ENCODE results near the gene SEMA3A. TPM values are rescaled to one million over a fixed set of nuclear protein-coding genes. Genes with fewer than 3 reads are reported as not detected.
A peak's percentile ranks its signal among the peaks of the same experiment; 100 is the strongest.

SEMA3A gene
- total RNA-seq, 1 donor from 2014 or later = 7.7 TPM

DNA sequence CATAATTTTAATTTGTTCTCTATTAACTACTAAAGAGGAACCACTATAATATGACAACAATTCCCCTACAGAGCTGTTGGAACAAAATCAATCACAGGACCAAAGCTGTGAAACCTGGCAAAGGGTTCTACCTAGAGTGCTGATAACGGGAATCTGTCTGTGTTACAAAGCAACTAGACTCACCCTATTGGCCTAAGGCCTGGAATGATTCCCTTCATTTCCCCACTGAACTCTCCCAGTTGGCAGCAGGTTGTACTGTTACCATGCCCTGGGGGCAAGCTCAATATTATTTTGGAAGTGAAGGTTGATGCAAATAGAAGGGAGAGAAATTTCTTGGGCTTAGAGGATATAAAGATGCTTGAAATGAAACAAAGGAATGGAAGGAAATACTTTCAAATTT lies 81.8 kb downstream of the SEMA3A start:
- DNase-seq (ENCODE audit: low read depth) = no peak

- no peak for DNase-seq (ENCODE audit: low read depth)
Observed at GRCh38 chr7:84111842-84112241, 82.7 kb downstream of the SEMA3A start.

DNA sequence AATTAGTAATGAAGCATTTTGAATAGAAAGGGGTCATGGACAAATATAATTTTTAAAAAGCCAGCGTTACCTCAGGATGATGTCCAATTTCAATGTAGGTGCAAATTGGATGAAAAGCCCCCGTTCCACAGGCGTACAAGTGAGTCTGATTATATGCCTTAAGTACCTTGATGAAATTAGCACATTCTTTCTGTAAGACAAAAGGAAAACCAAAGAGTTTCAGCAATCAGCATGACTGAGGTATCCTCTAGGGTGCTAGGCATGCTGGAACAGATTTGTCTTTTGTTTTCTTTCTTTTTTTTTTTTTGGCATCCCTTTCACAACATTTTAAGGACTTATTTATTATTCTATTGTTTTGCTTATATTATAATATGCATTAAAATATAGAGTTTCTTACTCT lies 84.2 kb downstream of the SEMA3A start:
- no peak for DNase-seq (ENCODE audit: low read depth)

DNA sequence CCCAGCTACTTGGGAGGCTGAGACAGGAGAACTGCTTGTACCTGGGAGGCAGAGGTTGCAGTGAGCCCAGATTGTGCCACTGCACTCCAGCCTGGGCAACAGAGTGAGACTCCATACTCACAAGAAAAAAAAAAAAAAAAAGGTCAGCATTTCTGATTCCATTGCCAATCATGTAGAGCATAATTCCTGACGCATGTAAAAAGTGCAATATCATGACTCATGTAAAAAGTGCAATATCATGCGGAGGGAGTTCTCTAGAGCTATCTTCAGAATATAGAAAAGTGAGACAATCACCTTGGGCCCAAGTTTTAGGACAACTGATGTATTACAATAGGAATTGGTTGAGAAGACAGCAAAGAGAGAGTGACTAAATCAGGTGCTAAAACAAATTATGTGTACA lies 85.8 kb downstream of the SEMA3A start:
- no peak for DNase-seq (ENCODE audit: low read depth)

- DNase-seq (ENCODE audit: low read depth) = no peak
Observed at GRCh38 chr7:84108119-84108518, 86.5 kb downstream of the SEMA3A start.

DNA sequence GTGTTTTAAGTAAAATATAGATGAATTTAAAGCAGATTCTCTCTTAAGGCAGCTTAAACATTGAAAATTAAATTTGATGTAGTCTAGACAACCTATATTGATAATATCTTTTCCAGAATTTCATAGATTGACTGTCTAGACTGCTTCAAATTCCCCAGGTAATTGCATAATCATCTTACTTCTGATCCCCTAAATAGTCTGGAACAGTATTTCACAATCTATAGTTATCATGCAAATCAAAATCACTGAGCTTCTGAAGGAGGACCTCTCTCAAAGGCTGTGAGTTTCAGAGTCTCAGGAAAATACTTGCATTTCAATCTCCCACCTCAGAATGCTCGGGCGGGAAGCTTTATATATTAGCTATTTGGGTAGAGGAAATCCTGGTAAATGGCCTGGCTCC lies 87.3 kb downstream of the SEMA3A start:
- DNase-seq (ENCODE audit: low read depth) = no peak

DNA sequence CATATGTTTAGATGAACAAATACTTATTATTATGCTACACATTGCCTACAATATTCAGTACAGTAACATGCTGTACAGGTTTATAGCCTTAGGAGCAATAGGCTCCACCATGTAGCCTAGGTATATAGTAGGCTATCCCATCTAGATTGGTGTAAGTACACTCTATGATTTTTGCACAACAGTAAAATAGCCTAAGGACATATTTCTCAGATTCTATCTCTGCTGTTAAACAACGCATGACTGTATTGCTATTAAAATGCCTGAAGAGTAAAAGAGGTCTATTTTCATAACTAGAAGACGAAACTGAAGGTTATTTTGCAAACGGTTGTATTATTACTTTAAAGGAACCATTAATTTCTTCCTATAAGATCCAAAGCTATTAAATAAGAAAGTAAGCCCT lies 88.3 kb downstream of the SEMA3A start:
- no peak for DNase-seq (ENCODE audit: low read depth)

- peak; percentile 33 for DNase-seq (ENCODE audit: low read depth)
Observed at GRCh38 chr7:84105586-84105985, 89.0 kb downstream of the SEMA3A start.

- DNase-seq (ENCODE audit: low read depth) = no peak
Observed at GRCh38 chr7:84104826-84105225, 89.8 kb downstream of the SEMA3A start.

DNA sequence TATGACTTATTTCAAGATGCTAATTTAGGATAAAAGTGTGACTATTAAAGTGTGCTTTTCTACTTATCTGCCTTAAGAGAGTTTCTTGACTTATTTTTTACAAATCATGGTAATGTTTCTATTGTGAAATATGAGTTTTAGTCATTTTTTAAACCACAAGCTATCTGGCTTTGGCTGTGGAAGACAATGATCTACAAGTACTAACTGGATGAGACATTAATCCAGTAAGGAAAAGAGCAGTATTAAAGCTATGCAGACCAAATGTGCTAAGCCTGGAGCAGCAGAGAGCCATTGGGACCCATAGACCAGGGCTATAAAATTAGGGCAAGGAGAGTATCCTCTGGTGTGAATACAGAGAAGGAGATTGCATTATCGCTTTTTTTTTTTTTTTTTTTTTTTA lies 92.4 kb downstream of the SEMA3A start:
- peak; percentile 23 for DNase-seq (ENCODE audit: low read depth)

GRCh38 chr7:84100866-84101265 lies 93.7 kb downstream of the SEMA3A start:
- no peak for DNase-seq (ENCODE audit: low read depth)

- DNase-seq (ENCODE audit: low read depth) = no peak
Observed at GRCh38 chr7:84095971-84096370, 98.6 kb downstream of the SEMA3A start.

DNA sequence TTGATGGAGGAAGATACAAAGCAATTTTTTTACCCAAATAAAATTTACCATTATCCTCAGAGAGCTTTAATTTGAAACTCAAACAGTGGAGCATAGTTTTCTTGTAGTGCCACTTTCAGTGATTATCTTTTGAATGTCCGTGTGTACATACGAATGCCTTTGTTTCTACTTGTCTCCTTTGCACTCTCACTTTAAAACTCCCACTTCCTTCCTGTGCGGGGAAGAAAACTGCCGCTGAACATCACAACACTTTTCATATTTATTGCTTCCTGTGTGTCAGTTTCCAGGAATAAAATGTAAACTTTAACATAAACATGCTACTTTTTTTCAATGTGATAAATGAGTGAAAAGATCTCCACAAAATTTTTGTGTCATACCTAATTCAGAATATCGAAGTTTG lies 102.4 kb downstream of the SEMA3A start:
- DNase-seq (ENCODE audit: low read depth) = no peak

DNA sequence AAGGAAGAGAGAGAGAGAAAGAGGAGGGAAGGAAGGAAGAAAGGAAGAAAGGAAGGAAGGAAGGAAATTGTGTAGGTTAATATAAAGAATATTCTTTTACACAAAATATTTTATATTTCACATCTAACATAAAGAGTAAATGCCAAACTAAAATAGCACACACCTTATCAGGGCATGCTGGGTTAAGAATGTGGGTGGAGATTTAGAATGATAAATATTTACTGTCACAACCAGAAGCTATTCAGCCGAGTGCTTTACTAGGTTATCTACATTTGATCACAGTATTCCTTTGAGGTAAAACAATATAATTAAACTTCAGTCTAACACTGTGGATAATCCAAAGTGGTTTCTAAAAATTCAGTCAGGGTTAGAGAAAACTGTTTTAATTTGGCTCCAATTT lies 103.3 kb downstream of the SEMA3A start:
- DNase-seq (ENCODE audit: low read depth) = no peak

GRCh38 chr7:84088802-84089201 lies 105.8 kb downstream of the SEMA3A start:
- DNase-seq (ENCODE audit: low read depth) = no peak

- no peak for DNase-seq (ENCODE audit: low read depth)
Observed at GRCh38 chr7:84085998-84086397, 108.6 kb downstream of the SEMA3A start.

DNA sequence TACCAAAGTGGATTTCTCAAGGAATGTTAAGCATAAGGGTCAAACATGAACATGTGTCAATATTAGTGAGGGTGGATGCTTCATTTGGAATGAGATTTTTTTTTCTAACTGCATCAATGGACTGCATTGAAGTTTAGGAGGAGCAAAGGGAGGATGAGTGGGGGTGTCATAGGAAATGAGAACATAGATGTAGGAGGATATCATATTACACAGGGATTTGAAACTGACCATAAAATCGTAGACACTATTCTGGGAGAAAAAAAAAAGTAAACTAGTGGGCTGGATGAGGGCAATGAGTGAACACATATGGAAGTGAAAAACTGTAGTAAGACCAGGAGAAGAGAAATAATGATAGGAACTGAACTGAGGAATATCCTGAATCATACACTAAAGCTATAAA lies 109.4 kb downstream of the SEMA3A start:
- peak; percentile 24 for DNase-seq (ENCODE audit: low read depth)

GRCh38 chr7:84083846-84084245 lies 110.7 kb downstream of the SEMA3A start:
- DNase-seq (ENCODE audit: low read depth) = no peak

GRCh38 chr7:84081973-84082522 lies 112.5 kb downstream of the SEMA3A start:
- DNase-seq (ENCODE audit: low read depth) = no peak

DNA sequence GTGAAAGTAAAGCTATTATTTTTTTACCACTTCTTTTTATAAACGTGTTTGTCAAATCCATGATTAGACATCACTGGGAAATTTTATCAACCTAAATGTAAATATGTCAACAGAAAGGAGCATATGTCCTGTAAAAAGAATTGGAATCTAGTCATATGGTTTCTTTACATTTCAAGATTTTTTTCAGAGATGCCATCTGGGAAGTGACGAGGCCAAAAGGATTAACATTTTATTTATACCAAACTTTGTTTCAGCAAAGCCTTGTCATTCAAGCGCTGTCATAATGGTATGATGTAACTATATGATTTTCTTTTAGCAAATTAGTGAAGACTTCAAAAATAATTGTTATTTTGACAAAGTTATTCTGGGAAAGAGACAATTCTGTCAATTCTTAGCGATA lies 117.3 kb downstream of the SEMA3A start:
- DNase-seq (ENCODE audit: low read depth) = no peak

GRCh38 chr7:84076219-84076618 lies 118.4 kb downstream of the SEMA3A start:
- DNase-seq (ENCODE audit: low read depth) = peak; percentile 28

GRCh38 chr7:84073186-84073875 lies 121.3 kb downstream of the SEMA3A start:
- no peak for DNase-seq (ENCODE audit: low read depth)

DNA sequence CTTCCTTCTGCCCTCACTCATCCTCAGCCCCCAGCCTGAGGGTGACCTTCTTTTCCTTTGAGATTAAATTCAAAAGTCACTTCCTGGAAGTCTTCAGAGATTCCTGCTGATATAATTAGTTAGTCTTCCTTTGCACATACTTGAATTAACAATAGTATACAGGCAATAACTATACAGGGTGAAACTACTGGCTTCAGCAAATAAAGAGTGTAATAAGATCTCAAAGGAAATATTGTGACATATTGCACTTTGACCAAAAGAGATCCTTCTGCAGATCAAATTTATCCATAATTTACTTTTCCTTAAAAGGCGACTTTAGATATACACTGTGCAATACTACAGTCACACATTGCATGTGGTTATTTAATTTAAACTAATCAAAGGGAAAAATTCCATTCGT lies 123.8 kb downstream of the SEMA3A start:
- no peak for DNase-seq (ENCODE audit: low read depth)

Data from myocyte (in vitro differentiated cells).